Measurements from ENCODE around the gene CAMTA1. TPM values are rescaled to one million over a fixed set of nuclear protein-coding genes. Genes with fewer than 3 reads are reported as not detected.
A peak's percentile ranks its signal among the peaks of the same experiment; 100 is the strongest.

Gene CAMTA1
- polyA plus RNA-seq, 1 of the 3 experiments (the other 2 are of a cell fraction): 63.1 TPM

DNA sequence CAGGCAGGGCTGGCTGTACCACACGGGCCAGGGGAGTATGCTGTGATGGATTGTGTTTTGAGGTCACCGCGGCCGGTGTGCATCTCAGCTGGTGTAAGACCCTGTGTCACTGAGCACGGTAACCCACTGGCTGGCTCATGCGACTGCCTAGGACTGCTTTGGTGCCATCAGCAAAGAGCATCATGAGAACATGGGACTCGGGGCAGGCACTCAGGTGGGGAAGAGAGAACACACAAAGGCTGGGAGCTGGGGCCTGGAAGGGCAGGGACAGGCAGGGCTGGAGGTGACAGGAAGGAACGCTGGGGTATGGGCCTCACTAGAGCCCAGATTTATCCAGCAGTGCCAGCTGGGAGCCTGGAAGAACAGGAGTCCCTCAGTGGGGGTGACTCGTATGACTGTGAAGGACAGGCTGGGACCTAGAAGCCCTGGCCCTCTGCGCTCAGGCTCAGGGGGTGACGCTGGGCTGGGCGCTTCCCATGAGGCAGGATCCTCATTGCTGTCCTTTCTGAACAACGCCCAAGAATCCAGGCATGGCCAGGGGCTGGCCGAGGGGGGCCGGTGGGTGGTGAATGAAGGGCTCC, 775.4 kb downstream of the CAMTA1 start:
- Histone ChIP-seq H3K4me1 (ENCODE audit: control insufficient read depth in 1 of 2, insufficient read depth in 2 of 2, low read depth in 1 of 2, low read length in 1 of 2) (peaks cover 0 to 77% of the 10 kb centered on the region in 2 experiments; a peak in 2 of 4 replicates), H3K4me3 (ENCODE audit: low read depth in 2 of 2, low read length in 1 of 2) (no peak overlapping the region), H3F3A (replicated peaks; ENCODE audit: insufficient read depth) (no peaks in the 10 kb centered on the region), H3K4me2 (no peak overlapping the region), H3K27ac (ENCODE audit: low read depth in 2 of 2, low read length in 1 of 2) (peak overlapping the region in 1 of 2 experiments; percentile 100; a peak in 2 of 4 replicates), H3K9me3 (no peaks in the 10 kb centered on the region), H4K20me1 (ENCODE audit: insufficient read depth) (no peaks in the 10 kb centered on the region), H3K9ac (no peak overlapping the region), H2AFZ (ENCODE audit: low read depth) (no peak overlapping the region), H3K79me2 (ENCODE audit: insufficient read depth) (no peaks in the 10 kb centered on the region), H3K9me2 (no peaks in the 10 kb centered on the region), H3K27me3 (ENCODE audit: insufficient read depth) (no peaks in the 10 kb centered on the region), H3K36me3 (replicated peaks in 1 of 2; ENCODE audit: control insufficient read depth in 1 of 2, insufficient read depth in 2 of 2, low read length in 1 of 2) (no peaks in the 10 kb centered on the region)
- CTCF ChIA-PET: interaction anchor here (0.8 to 3.4 kb wide), 9 partner anchors 10 to 126 kb away, joined by 3 to 21 read pairs (median 3); no protein-coding TSS in a partner anchor
- no peak for DNase-seq
- TF ChIP-seq FOXJ3 (CRISPR knock-in tag; IDR thresholded peaks at IDR 0.05) (no peak), GATA2 (CRISPR knock-in tag; IDR thresholded peaks at IDR 0.05) (no peak), SMC3 (IDR thresholded peaks at IDR 0.05; ENCODE audit: low read depth, low read length) (no peak), NFIC (IDR thresholded peaks at IDR 0.05; ENCODE audit: borderline replicate concordance) (no peak), MEF2A (IDR thresholded peaks at IDR 0.05; ENCODE audit: borderline replicate concordance, low read depth) (no peak), FOSL2 (IDR thresholded peaks at IDR 0.05; ENCODE audit: borderline replicate concordance, low read depth) (no peak), TEAD4 (IDR thresholded peaks at IDR 0.05; ENCODE audit: borderline replicate concordance, insufficient read depth) (no peak), EZH2phosphoT487 (IDR thresholded peaks at IDR 0.05; ENCODE audit: borderline replicate concordance, low read depth) (no peak), ELF1 (IDR thresholded peaks at IDR 0.05) (no peak), POLR2AphosphoS5 (IDR thresholded peaks at IDR 0.05; ENCODE audit: low read depth, low read length) (no peak), EP300 (IDR thresholded peaks at IDR 0.05; ENCODE audit: borderline replicate concordance in 1 of 2, low read depth in 1 of 2, low read length in 1 of 2) (no peak)
- TF ChIP-seq, protein P1, sequence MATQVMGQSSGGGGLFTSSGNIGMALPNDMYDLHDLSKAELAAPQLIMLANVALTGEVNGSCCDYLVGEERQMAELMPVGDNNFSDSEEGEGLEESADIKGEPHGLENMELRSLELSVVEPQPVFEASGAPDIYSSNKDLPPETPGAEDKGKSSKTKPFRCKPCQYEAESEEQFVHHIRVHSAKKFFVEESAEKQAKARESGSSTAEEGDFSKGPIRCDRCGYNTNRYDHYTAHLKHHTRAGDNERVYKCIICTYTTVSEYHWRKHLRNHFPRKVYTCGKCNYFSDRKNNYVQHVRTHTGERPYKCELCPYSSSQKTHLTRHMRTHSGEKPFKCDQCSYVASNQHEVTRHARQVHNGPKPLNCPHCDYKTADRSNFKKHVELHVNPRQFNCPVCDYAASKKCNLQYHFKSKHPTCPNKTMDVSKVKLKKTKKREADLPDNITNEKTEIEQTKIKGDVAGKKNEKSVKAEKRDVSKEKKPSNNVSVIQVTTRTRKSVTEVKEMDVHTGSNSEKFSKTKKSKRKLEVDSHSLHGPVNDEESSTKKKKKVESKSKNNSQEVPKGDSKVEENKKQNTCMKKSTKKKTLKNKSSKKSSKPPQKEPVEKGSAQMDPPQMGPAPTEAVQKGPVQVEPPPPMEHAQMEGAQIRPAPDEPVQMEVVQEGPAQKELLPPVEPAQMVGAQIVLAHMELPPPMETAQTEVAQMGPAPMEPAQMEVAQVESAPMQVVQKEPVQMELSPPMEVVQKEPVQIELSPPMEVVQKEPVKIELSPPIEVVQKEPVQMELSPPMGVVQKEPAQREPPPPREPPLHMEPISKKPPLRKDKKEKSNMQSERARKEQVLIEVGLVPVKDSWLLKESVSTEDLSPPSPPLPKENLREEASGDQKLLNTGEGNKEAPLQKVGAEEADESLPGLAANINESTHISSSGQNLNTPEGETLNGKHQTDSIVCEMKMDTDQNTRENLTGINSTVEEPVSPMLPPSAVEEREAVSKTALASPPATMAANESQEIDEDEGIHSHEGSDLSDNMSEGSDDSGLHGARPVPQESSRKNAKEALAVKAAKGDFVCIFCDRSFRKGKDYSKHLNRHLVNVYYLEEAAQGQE (IDR thresholded peaks at IDR 0.05; ENCODE audit: low read depth, low read length): no peak
- TF ChIP-seq, protein P2, sequence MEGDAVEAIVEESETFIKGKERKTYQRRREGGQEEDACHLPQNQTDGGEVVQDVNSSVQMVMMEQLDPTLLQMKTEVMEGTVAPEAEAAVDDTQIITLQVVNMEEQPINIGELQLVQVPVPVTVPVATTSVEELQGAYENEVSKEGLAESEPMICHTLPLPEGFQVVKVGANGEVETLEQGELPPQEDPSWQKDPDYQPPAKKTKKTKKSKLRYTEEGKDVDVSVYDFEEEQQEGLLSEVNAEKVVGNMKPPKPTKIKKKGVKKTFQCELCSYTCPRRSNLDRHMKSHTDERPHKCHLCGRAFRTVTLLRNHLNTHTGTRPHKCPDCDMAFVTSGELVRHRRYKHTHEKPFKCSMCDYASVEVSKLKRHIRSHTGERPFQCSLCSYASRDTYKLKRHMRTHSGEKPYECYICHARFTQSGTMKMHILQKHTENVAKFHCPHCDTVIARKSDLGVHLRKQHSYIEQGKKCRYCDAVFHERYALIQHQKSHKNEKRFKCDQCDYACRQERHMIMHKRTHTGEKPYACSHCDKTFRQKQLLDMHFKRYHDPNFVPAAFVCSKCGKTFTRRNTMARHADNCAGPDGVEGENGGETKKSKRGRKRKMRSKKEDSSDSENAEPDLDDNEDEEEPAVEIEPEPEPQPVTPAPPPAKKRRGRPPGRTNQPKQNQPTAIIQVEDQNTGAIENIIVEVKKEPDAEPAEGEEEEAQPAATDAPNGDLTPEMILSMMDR (IDR thresholded peaks at IDR 0.05): no peak
- TF ChIP-seq, protein P3, sequence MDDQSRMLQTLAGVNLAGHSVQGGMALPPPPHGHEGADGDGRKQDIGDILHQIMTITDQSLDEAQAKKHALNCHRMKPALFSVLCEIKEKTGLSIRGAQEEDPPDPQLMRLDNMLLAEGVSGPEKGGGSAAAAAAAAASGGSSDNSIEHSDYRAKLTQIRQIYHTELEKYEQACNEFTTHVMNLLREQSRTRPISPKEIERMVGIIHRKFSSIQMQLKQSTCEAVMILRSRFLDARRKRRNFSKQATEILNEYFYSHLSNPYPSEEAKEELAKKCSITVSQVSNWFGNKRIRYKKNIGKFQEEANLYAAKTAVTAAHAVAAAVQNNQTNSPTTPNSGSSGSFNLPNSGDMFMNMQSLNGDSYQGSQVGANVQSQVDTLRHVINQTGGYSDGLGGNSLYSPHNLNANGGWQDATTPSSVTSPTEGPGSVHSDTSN (IDR thresholded peaks at IDR 0.05): no peak
- TF ChIP-seq, protein P4, sequence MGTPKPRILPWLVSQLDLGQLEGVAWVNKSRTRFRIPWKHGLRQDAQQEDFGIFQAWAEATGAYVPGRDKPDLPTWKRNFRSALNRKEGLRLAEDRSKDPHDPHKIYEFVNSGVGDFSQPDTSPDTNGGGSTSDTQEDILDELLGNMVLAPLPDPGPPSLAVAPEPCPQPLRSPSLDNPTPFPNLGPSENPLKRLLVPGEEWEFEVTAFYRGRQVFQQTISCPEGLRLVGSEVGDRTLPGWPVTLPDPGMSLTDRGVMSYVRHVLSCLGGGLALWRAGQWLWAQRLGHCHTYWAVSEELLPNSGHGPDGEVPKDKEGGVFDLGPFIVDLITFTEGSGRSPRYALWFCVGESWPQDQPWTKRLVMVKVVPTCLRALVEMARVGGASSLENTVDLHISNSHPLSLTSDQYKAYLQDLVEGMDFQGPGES (IDR thresholded peaks at IDR 0.05; ENCODE audit: low read depth, low read length): no peak
- WGBS (ENCODE audit: low lambda C conversion rate): 73% methylated on average over 9 of the region's 15 CpGs
- POLR2A ChIA-PET: interaction anchor here (0.6 to 5.9 kb wide), 2 partner anchors 24 to 73 kb away, joined by 3 to 43 read pairs; no protein-coding TSS in a partner anchor
